MCF 10A (cell line): ENCODE results near the gene PTPRCAP. TPM values are rescaled to one million over a fixed set of nuclear protein-coding genes. Genes with fewer than 3 reads are reported as not detected.

Source experiments
- BruUV-seq: library from RNA; stranded (reverse); fragments of 400-500 nt; replicated peaks from 2 replicates; lab custom pipeline; 2021; lab: Mats Ljungman, UMichigan
- CTCF ChIA-PET: fragments of 300-600 bp; sonication (Branson Sonifier 250); formaldehyde crosslinking; extraction: SDS; loops from one replicate; lab custom pipeline; 2021; ENCODE audit warnings: antibody characterized with exemption, inconsistent platforms; lab: Yijun Ruan, JAX
- POLR2A ChIA-PET: fragments of 300-600, 350-650 bp; sonication (Branson Sonifier 250); formaldehyde crosslinking; extraction: SDS; loops from one replicate; lab custom pipeline; 2020; ENCODE audit warnings: antibody characterized with exemption, inconsistent platforms; lab: Yijun Ruan, JAX
- DNase-seq: peaks from one replicate; pipeline ENCODE4 v3.0.0-alpha.2; 2018; ENCODE audit not compliant: unreplicated experiment
- H3K27ac Mint-ChIP-seq: one replicate; pipeline ENCODE4 v1.8.0; 2022; ENCODE audit warnings: mild to moderate bottlenecking, low read depth, mixed read lengths; ENCODE audit not compliant: unreplicated experiment
- H3K27me3 Mint-ChIP-seq: one replicate; pipeline ENCODE4 v1.8.0; 2022; ENCODE audit warnings: mixed read lengths; ENCODE audit not compliant: insufficient read depth, unreplicated experiment
- H3K36me3 Mint-ChIP-seq: one replicate; pipeline ENCODE4 v1.8.0; 2022; ENCODE audit warnings: mild to moderate bottlenecking, moderate library complexity, mixed read lengths; ENCODE audit not compliant: insufficient read depth, unreplicated experiment
- H3K4me1 Mint-ChIP-seq: one replicate; pipeline ENCODE4 v1.8.0; 2022; ENCODE audit warnings: mixed read lengths; ENCODE audit not compliant: insufficient read depth, unreplicated experiment
- H3K4me3 Mint-ChIP-seq: one replicate; pipeline ENCODE4 v1.8.0; 2022; ENCODE audit warnings: mild to moderate bottlenecking, moderate library complexity, mixed read lengths; ENCODE audit not compliant: unreplicated experiment
- H3K9me3 Mint-ChIP-seq: one replicate; pipeline ENCODE4 v1.8.0; 2022; ENCODE audit warnings: mixed read lengths; ENCODE audit not compliant: unreplicated experiment
- CTCF ChIP-seq: fragments of 200-600 bp; IDR thresholded peaks from one replicate; pipeline ENCODE4 v1.8.0; 2022; ENCODE audit warnings: antibody characterized with exemption, mild to moderate bottlenecking; ENCODE audit not compliant: unreplicated experiment
- intact Hi-C: fragments of 100-400 bp; cut with micrococcal nuclease; formaldehyde crosslinking; loops from 2 replicates; pipeline ENCODE4 v1.14.1; 2022
- total RNA-seq: library from RNA; stranded (reverse); gene quantifications from 2 replicates; pipeline ENCODE4 v1.2.3, GENCODE V29; 2022

The PTPRCAP gene
- total RNA-seq, 1 experiment from 2014 or later, result 0.86 TPM

GRCh38 chr11:67468759-67469507, 31.5 kb upstream of the PTPRCAP start, which contains the start of gene TMEM134:
TMEM134 (minus strand) TSS chr11:67469251; CDS start chr11:67469192, 59 bp downstream.
- CTCF ChIA-PET, result interaction anchor here (0.6 to 1.9 kb wide), 13 partner anchors 8 to 238 kb away, joined by 3 to 8 read pairs (median 3); partner anchors contain the start of genes PPP1CA and RPS6KB2
- no TSS peak for BruUV-seq
- POLR2A ChIA-PET, result interaction anchor here (0.6 to 3.2 kb wide), 30 partner anchors 8 to 338 kb away, joined by 3 to 48 read pairs (median 4); partner anchors contain the start of genes AIP, CDK2AP2, CLCF1 and CORO1B
- intact Hi-C loops, result loop anchor here (1.0 kb wide), 2 partner anchors 37 to 68 kb away; partner anchors contain the start of gene PPP1CA
- Mint-ChIP-seq H3K27ac (peak within 1 kb of the TSS; percentile 79), H3K9me3 (no peaks in the 10 kb centered on the region), H3K4me3 (peak within 1 kb of the TSS; percentile 95), H3K36me3 (peaks cover 14% of the 10 kb centered on the region), H3K27me3 (no peaks in the 10 kb centered on the region), H3K4me1 (peaks cover 16% of the 10 kb centered on the region)
- TF ChIP-seq CTCF, result peak; percentile 19
- peak; percentile 88 for DNase-seq

GRCh38 chr11:67468456-67468758, 30.9 kb upstream of the PTPRCAP start:
- no peak for DNase-seq
- POLR2A ChIA-PET, result interaction anchor here (0.6 to 3.2 kb wide), 29 partner anchors 8 to 229 kb away, joined by 3 to 48 read pairs (median 4); partner anchors contain the start of genes AIP, CDK2AP2, CLCF1 and CORO1B
- TF ChIP-seq CTCF, result no peak
- Mint-ChIP-seq H3K4me1 (peaks cover 20% of the 10 kb centered on the region), H3K27me3 (no peaks in the 10 kb centered on the region), H3K27ac (peak overlapping the region; percentile 79), H3K4me3 (peak overlapping the region; percentile 95), H3K9me3 (no peaks in the 10 kb centered on the region), H3K36me3 (peaks cover 17% of the 10 kb centered on the region)
- CTCF ChIA-PET, result interaction anchor here (0.6 to 1.9 kb wide), 12 partner anchors 9 to 413 kb away, joined by 3 to 8 read pairs (median 3); partner anchors contain the start of gene RPS6KB2
- no TSS peak for BruUV-seq
- intact Hi-C loops, result no loop called here

- BruUV-seq, result TSS peak; percentile 6
- no peak for TF ChIP-seq CTCF
- no peaks in the 10 kb centered on the region for H3K27me3 Mint-ChIP-seq
- peaks cover 20% of the 10 kb centered on the region for H3K4me1 Mint-ChIP-seq
- DNase-seq, result peak; percentile 88
- CTCF ChIA-PET, result interaction anchor here (0.6 to 1.9 kb wide), 11 partner anchors 9 to 413 kb away, joined by 3 to 8 read pairs (median 3); partner anchors contain the start of gene RPS6KB2
- peak overlapping the region; percentile 95 for H3K4me3 Mint-ChIP-seq
- H3K36me3 Mint-ChIP-seq, result peaks cover 17% of the 10 kb centered on the region
- H3K27ac Mint-ChIP-seq, result peak overlapping the region; percentile 79
- no peaks in the 10 kb centered on the region for H3K9me3 Mint-ChIP-seq
- POLR2A ChIA-PET, result interaction anchor here (0.6 to 3.2 kb wide), 28 partner anchors 9 to 229 kb away, joined by 3 to 48 read pairs (median 4); partner anchors contain the start of genes AIP, CDK2AP2, CLCF1 and CORO1B
- intact Hi-C loops, result no loop called here
These were observed 30.6 kb upstream of the PTPRCAP start for GRCh38 chr11:67468056-67468455.
